MCF 10A (cell line): ENCODE data around the gene RMND5B. TPM values are rescaled to one million over a fixed set of nuclear protein-coding genes. Genes with fewer than 3 reads are reported as not detected.
"Not testable (repeated sequence)": the region's sequence is repeated elsewhere in the genome, so short reads cannot be mapped to it uniquely, and the experiment has no call there.

Experiments used
- BruUV-seq: library from RNA; stranded (reverse); fragments of 400-500 nt; replicated peaks from 2 replicates; lab custom pipeline; 2021; lab: Mats Ljungman, UMichigan
- CTCF ChIA-PET: fragments of 300-600 bp; sonication (Branson Sonifier 250); formaldehyde crosslinking; extraction: SDS; loops from one replicate; lab custom pipeline; 2021; ENCODE audit warnings: antibody characterized with exemption, inconsistent platforms; lab: Yijun Ruan, JAX
- POLR2A ChIA-PET: fragments of 300-600, 350-650 bp; sonication (Branson Sonifier 250); formaldehyde crosslinking; extraction: SDS; loops from one replicate; lab custom pipeline; 2020; ENCODE audit warnings: antibody characterized with exemption, inconsistent platforms; lab: Yijun Ruan, JAX
- DNase-seq: peaks from one replicate; pipeline ENCODE4 v3.0.0-alpha.2; 2018; ENCODE audit not compliant: unreplicated experiment
- H3K27ac Mint-ChIP-seq: one replicate; pipeline ENCODE4 v1.8.0; 2022; ENCODE audit warnings: mild to moderate bottlenecking, low read depth, mixed read lengths; ENCODE audit not compliant: unreplicated experiment
- H3K27me3 Mint-ChIP-seq: one replicate; pipeline ENCODE4 v1.8.0; 2022; ENCODE audit warnings: mixed read lengths; ENCODE audit not compliant: insufficient read depth, unreplicated experiment
- H3K36me3 Mint-ChIP-seq: one replicate; pipeline ENCODE4 v1.8.0; 2022; ENCODE audit warnings: mild to moderate bottlenecking, moderate library complexity, mixed read lengths; ENCODE audit not compliant: insufficient read depth, unreplicated experiment
- H3K4me1 Mint-ChIP-seq: one replicate; pipeline ENCODE4 v1.8.0; 2022; ENCODE audit warnings: mixed read lengths; ENCODE audit not compliant: insufficient read depth, unreplicated experiment
- H3K4me3 Mint-ChIP-seq: one replicate; pipeline ENCODE4 v1.8.0; 2022; ENCODE audit warnings: mild to moderate bottlenecking, moderate library complexity, mixed read lengths; ENCODE audit not compliant: unreplicated experiment
- H3K9me3 Mint-ChIP-seq: one replicate; pipeline ENCODE4 v1.8.0; 2022; ENCODE audit warnings: mixed read lengths; ENCODE audit not compliant: unreplicated experiment
- intact Hi-C: fragments of 100-400 bp; cut with micrococcal nuclease; formaldehyde crosslinking; loops from 2 replicates; pipeline ENCODE4 v1.14.1; 2022
- total RNA-seq: library from RNA; stranded (reverse); gene quantifications from 2 replicates; pipeline ENCODE4 v1.2.3, GENCODE V29; 2022
- TF ChIP-seq, protein P1 (sequence below): fragments of 200-600 bp; IDR thresholded peaks from one replicate; pipeline ENCODE4 v1.8.0; 2022; ENCODE audit warnings: antibody characterized with exemption, mild to moderate bottlenecking; ENCODE audit not compliant: unreplicated experiment

The RMND5B gene
- total RNA-seq, 1 experiment from 2014 or later = 53.0 TPM

DNA sequence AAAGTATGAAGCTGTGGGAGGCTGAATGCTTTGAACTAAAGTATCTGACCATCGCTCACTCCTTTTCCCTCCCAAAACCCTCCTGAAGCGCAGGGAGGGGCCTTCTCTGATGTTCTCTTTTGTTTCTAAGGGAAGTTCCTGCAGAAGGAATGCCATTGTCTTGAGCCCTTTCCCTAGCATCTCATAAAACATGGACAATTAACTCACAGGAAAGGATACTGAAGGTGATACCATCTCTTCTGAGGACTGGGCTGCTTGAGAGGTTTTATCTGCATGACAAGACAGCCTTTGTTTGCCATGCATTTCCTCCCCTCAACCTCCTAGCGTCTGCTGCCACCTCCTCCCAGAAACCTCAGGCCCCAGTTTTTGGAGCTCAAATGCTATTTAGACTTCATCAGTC, 4.3 kb upstream of the RMND5B start:
- Mint-ChIP-seq H3K9me3 (no peaks in the 10 kb centered on the region), H3K4me1 (peaks cover 3% of the 10 kb centered on the region), H3K36me3 (no peaks in the 10 kb centered on the region), H3K27me3 (no peaks in the 10 kb centered on the region), H3K4me3 (no peak overlapping the region), H3K27ac (no peak overlapping the region)
- intact Hi-C loops = no loop called here
- TF ChIP-seq, protein P1, sequence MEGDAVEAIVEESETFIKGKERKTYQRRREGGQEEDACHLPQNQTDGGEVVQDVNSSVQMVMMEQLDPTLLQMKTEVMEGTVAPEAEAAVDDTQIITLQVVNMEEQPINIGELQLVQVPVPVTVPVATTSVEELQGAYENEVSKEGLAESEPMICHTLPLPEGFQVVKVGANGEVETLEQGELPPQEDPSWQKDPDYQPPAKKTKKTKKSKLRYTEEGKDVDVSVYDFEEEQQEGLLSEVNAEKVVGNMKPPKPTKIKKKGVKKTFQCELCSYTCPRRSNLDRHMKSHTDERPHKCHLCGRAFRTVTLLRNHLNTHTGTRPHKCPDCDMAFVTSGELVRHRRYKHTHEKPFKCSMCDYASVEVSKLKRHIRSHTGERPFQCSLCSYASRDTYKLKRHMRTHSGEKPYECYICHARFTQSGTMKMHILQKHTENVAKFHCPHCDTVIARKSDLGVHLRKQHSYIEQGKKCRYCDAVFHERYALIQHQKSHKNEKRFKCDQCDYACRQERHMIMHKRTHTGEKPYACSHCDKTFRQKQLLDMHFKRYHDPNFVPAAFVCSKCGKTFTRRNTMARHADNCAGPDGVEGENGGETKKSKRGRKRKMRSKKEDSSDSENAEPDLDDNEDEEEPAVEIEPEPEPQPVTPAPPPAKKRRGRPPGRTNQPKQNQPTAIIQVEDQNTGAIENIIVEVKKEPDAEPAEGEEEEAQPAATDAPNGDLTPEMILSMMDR = no peak
- POLR2A ChIA-PET = no interaction called here
- no peak for DNase-seq
- no TSS peak for BruUV-seq
- CTCF ChIA-PET = interaction anchor here (0.6 to 1.2 kb wide), 2 partner anchors 19 to 581 kb away, joined by 3 read pairs; no protein-coding TSS in a partner anchor

DNA sequence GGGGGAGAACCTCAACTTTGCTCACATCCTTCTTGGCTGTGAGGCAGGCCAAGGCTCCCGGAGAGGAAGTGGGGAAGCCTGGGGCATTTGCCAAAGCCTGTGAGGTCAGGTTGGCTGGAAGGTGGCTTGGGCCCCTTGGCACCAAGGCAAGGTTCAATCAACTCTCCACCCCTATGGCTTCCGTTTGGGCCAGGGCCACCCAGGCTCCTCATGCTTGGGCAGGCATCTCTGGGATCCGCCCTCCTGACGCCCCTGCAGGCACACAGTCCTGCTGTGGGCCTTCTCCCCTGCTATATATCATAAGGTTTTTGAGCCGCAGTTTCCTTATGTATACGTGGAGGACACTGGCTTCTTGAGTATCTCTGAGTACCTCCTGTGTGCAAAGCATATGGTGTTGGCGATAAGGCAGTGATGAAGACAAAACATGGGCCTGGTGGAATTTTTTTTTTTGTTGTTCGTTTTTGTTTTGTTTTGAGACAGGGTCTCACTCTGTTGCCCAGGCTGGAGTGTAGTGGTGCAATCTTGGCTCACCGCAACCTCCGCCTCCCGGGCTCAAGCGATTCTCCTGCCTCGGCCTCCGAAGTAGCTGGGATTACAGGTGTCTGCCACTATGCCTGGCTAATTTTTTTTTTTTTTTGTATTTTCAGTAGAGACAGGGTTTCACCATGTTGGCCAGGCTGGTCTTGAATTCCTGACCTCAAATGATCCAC, 3.4 kb upstream of the RMND5B start:
- ChIA-PET CTCF (interaction anchor here (0.6 to 1.2 kb wide), 2 partner anchors 18 to 38 kb away, joined by 3 to 4 read pairs; no protein-coding TSS in a partner anchor), POLR2A (interaction anchor here (0.7 kb wide), 1 partner anchor 941 kb away, joined by 3 read pairs; no protein-coding TSS in a partner anchor)
- H3K36me3 Mint-ChIP-seq, H3K27ac Mint-ChIP-seq, intact Hi-C loops, DNase-seq, H3K9me3 Mint-ChIP-seq, H3K27me3 Mint-ChIP-seq, BruUV-seq, H3K4me3 Mint-ChIP-seq: not testable (repeated sequence)
- peaks cover 12% of the 10 kb centered on the region for H3K4me1 Mint-ChIP-seq

DNA sequence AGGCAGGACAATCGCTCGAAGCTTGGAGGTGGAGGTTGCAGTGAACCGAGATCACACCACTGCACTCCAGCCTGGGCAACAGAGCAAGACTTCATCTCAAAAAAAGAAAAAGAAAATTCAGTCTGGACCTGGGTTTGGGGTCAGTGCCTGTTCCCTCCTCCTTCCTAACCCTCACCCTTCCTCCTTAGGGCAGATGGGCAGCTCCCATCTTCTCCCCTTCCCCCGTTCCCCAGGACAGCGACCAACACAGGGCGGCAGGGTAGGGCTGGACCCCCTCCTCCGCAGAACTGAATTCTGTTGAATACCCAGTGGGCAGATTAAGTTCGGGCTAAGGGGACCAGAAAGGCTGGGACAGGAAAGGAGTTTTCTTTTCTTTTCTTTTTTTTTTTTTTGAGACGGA, 1.5 kb upstream of the RMND5B start:
- intact Hi-C loops = no loop called here
- Mint-ChIP-seq H3K9me3 (no peaks in the 10 kb centered on the region), H3K4me3 (no peak overlapping the region), H3K27me3 (no peaks in the 10 kb centered on the region), H3K27ac (no peak overlapping the region), H3K4me1 (peaks cover 18% of the 10 kb centered on the region), H3K36me3 (peaks cover 12% of the 10 kb centered on the region)
- POLR2A ChIA-PET = interaction anchor here (0.7 to 1.4 kb wide), 6 partner anchors 8 to 51 kb away, joined by 3 to 6 read pairs (median 5); partner anchors contain the start of gene NHP2
- DNase-seq = no peak
- no TSS peak for BruUV-seq
- CTCF ChIA-PET = interaction anchor here (0.6 to 1.3 kb wide), 3 partner anchors 9 to 53 kb away, joined by 3 read pairs; no protein-coding TSS in a partner anchor
- TF ChIP-seq, protein P1 = no peak

DNA sequence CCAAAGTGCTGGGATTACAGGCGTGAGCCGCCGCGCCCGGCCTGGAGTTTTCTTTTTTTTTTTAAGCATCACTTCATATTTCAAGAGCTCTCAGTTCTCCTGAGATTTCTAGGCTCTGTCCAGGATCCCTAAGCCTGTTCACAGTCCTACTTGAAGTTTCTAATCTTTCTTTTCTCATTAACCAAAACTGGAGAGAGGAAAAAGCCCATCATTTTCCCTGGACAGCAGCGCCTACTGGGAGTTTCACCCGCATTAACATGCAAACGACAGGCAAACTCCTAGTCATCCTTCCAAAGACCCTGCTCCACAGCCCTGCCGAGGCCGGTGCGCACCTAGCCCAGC, 609 bp upstream of the RMND5B start:
- ChIA-PET POLR2A (interaction anchor here (0.7 to 1.4 kb wide), 5 partner anchors 9 to 52 kb away, joined by 3 to 6 read pairs (median 6); partner anchors contain the start of gene NHP2), CTCF (interaction anchor here (1.3 to 8.9 kb wide), 2 partner anchors 16 to 54 kb away, joined by 3 to 101 read pairs; no protein-coding TSS in a partner anchor)
- not testable (repeated sequence) for H3K27me3 Mint-ChIP-seq, H3K9me3 Mint-ChIP-seq, DNase-seq, H3K27ac Mint-ChIP-seq
- H3K4me3 Mint-ChIP-seq = peak overlapping the region; percentile 74
- intact Hi-C loops = loop anchor here (5.0 kb wide), 1 partner anchor 53 kb away; no protein-coding TSS in a partner anchor
- TSS peak; percentile 62 for BruUV-seq
- peaks cover 18% of the 10 kb centered on the region for H3K4me1 Mint-ChIP-seq
- peaks cover 20% of the 10 kb centered on the region for H3K36me3 Mint-ChIP-seq
